HepG2 (cell line): ENCODE measurements around the gene PXDC1. TPM values are rescaled to one million over a fixed set of nuclear protein-coding genes. Genes with fewer than 3 reads are reported as not detected.

Experiments
- DMAP1 ChIP-seq: IDR thresholded peaks from 2 replicates; pipeline ENCODE4 v1.6.1; 2016
- EED ChIP-seq: sonication (generic); formaldehyde crosslinking; IDR thresholded peaks from 2 replicates; pipeline ENCODE4 v1.5.0; 2020; ENCODE audit warnings: mild to moderate bottlenecking, missing genetic modification reagents
- ETV6 ChIP-seq: sonication (generic); formaldehyde crosslinking; conservative IDR thresholded peaks from 2 replicates; pipeline ENCODE4 v1.4.0; 2020; ENCODE audit warnings: missing genetic modification reagents
- MED13 ChIP-seq: sonication (generic); formaldehyde crosslinking; IDR thresholded peaks from 2 replicates; pipeline ENCODE4 v1.5.0; 2020; ENCODE audit warnings: missing genetic modification reagents
- MED8 ChIP-seq: sonication (generic); formaldehyde crosslinking; IDR thresholded peaks from 2 replicates; pipeline ENCODE4 v1.8.1; 2023; ENCODE audit warnings: mild to moderate bottlenecking, missing genetic modification reagents; ENCODE audit not compliant: insufficient replicate concordance
- NFKBIZ ChIP-seq: IDR thresholded peaks from 2 replicates; pipeline ENCODE4 v1.6.1; 2018; ENCODE audit warnings: missing genetic modification reagents, missing compliant biosample characterization
- PPARG ChIP-seq: conservative IDR thresholded peaks from 2 replicates; pipeline ENCODE4 v1.6.1; 2016; ENCODE audit warnings: missing biosample characterization, missing genetic modification reagents
- SAP130 ChIP-seq: IDR thresholded peaks from 2 replicates; pipeline ENCODE4 v1.6.1; 2016; ENCODE audit warnings: low read depth
- SNAPC2 ChIP-seq: sonication (generic); formaldehyde crosslinking; IDR thresholded peaks from 2 replicates; pipeline ENCODE4 v1.8.1; 2022; ENCODE audit warnings: mild to moderate bottlenecking, missing genetic modification reagents
- TBL1XR1 ChIP-seq: fragments of 150-350 bp; IDR thresholded peaks from 2 replicates; pipeline ENCODE4 v1.6.1; 2014; ENCODE audit warnings: borderline replicate concordance, low read length; ENCODE audit not compliant: partially characterized antibody
- WIZ ChIP-seq: sonication (generic); formaldehyde crosslinking; IDR thresholded peaks from 2 replicates; pipeline ENCODE4 v1.5.1; 2020; ENCODE audit warnings: mild to moderate bottlenecking, missing genetic modification reagents
- ZBTB20 ChIP-seq: sonication (generic); formaldehyde crosslinking; IDR thresholded peaks from 2 replicates; pipeline ENCODE4 v1.8.1; 2023; ENCODE audit warnings: missing genetic modification reagents, low read depth, mild to moderate bottlenecking, borderline replicate concordance
- ZFP91 ChIP-seq: sonication (generic); formaldehyde crosslinking; IDR thresholded peaks from 2 replicates; pipeline ENCODE4 v1.9.0; 2022; ENCODE audit warnings: missing genetic modification reagents, mild to moderate bottlenecking, borderline replicate concordance
- ZHX2 ChIP-seq, 2 experiments: sonication (generic) in 1 of 2; formaldehyde crosslinking in 1 of 2; IDR thresholded peaks; 2 replicates each; pipeline versions ENCODE4 v1.6.1 to v1.9.0; 2014 to 2022; ENCODE audit warnings: antibody characterized with exemption in 1 of 2, borderline replicate concordance in 1 of 2, inconsistent platforms in 1 of 2, low read depth in 1 of 2, missing genetic modification reagents in 1 of 2
- ZNF335 ChIP-seq: sonication (generic); formaldehyde crosslinking; IDR thresholded peaks from 2 replicates; pipeline ENCODE4 v1.4.0; 2020; ENCODE audit warnings: missing genetic modification reagents
- ZNF674 ChIP-seq: sonication (generic); formaldehyde crosslinking; IDR thresholded peaks from 2 replicates; pipeline ENCODE4 v1.5.0; 2020; ENCODE audit warnings: low read depth, mild to moderate bottlenecking, missing genetic modification reagents
- ZNF703 ChIP-seq: sonication (generic); formaldehyde crosslinking; IDR thresholded peaks from 2 replicates; pipeline ENCODE4 v1.5.1; 2020; ENCODE audit warnings: missing genetic modification reagents, mild to moderate bottlenecking, moderate library complexity, borderline replicate concordance
- ZNF724P ChIP-seq: sonication (generic); formaldehyde crosslinking; IDR thresholded peaks from 2 replicates; pipeline ENCODE4 v1.8.0; 2022; ENCODE audit warnings: missing genetic modification reagents, borderline replicate concordance
- ZNF83 ChIP-seq: sonication (generic); formaldehyde crosslinking; IDR thresholded peaks from 2 replicates; pipeline ENCODE4 v1.4.0; 2020; ENCODE audit warnings: missing genetic modification reagents, mild to moderate bottlenecking, borderline replicate concordance
- ZSCAN21 ChIP-seq: sonication (generic); formaldehyde crosslinking; IDR thresholded peaks from 2 replicates; pipeline ENCODE4 v1.8.0; 2022; ENCODE audit warnings: mild to moderate bottlenecking, missing genetic modification reagents, moderate library complexity, borderline replicate concordance
- ZSCAN22 ChIP-seq: sonication (generic); formaldehyde crosslinking; IDR thresholded peaks from 2 replicates; pipeline ENCODE4 v1.4.0; 2020; ENCODE audit warnings: mild to moderate bottlenecking, missing genetic modification reagents
- ZZZ3 ChIP-seq: sonication (generic); formaldehyde crosslinking; IDR thresholded peaks from 2 replicates; pipeline ENCODE4 v1.4.0; 2020; ENCODE audit warnings: missing genetic modification reagents, mild to moderate bottlenecking, borderline replicate concordance
- polyA plus RNA-seq, 8 experiments: library from polyadenylated mRNA; depleted of rRNA in 3 of 8; stranded (reverse) in 7 of 8; unstranded in 1 of 8; fragments of >200 nt; fragmentation: Illumina TruSeq in 4 of 8; extraction: Trizol in 4 of 8; gene quantifications; 2 replicates each; pipeline versions ENCODE4 v1.2.1 to v1.2.3, GENCODE V29; 2011 to 2016; ENCODE audit warnings: low read depth in 4 of 8, missing spikeins in 1 of 8, mixed read lengths in 1 of 8; ENCODE audit not compliant: insufficient read depth in 1 of 8
- total RNA-seq, 5 experiments: library from RNA; depleted of rRNA; stranded (reverse); fragments of >200 nt; fragmentation: Illumina TruSeq; extraction: Trizol; gene quantifications; 2 replicates each; pipeline ENCODE4 v1.2.3, GENCODE V29; 2016; ENCODE audit warnings: low read depth in 1 of 5
- TF ChIP-seq, protein P1 (sequence below): sonication (generic); IDR thresholded peaks from 2 replicates; pipeline ENCODE4 v1.6.1; 2016; ENCODE audit warnings: low read depth, borderline replicate concordance

PXDC1 gene
- total and polyA plus RNA-seq, 2 of the 13 experiments (the other 11 are each of a cell fraction or from before 2014, with no cell fraction given): 32.4 to 34.7 TPM

DNA sequence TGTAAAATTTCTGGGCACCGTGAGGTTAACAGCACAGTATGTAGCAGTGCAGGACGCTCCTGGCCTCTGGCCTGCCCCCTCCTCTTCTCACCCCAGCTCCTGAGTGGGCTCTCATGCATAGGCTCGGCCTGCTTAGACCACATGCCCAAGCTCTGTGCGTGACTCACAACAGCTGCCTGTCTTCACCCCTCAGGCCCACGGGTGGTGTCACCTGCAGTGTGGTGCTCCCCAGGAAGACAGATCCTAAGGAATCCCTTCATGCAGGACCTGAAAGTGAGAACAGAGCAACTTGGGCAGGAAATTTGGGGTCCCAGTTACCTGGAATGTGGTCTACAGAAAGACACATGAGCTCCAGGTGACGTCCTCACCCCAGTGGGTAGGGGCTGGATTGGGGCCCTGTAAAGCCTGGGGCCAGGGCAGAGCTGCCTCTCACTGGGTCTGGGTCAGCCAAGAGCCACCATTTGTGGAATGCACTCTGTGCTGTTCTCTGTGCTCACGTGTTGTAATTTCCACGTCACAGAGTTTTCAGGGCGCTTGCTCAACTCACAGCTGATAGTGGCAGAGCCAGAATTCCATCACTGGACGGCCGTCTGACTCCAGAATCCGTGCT is 37.0 kb upstream of the PXDC1 start (continued):
- TF ChIP-seq ZZZ3: no peak
- TF ChIP-seq ZHX2 (IDR thresholded peaks at IDR 0.05; ENCODE audit: low read depth): no peak
- TF ChIP-seq ZHX2 (CRISPR knock-in tag; IDR thresholded peaks at IDR 0.05; ENCODE audit: borderline replicate concordance): no peak
- TF ChIP-seq ZSCAN21 (CRISPR knock-in tag): no peak
- TF ChIP-seq ZBTB20 (CRISPR knock-in tag): no peak
- TF ChIP-seq ETV6 (CRISPR knock-in tag): no peak
- TF ChIP-seq ZNF335 (CRISPR knock-in tag): no peak
- no peak for TF ChIP-seq MED8 (CRISPR knock-in tag)
- 0 out of 2 replicates have a peak, but pooled peaks have one; percentile 56 for TF ChIP-seq ZNF724P (CRISPR knock-in tag)
- TF ChIP-seq NFKBIZ (CRISPR knock-in tag): no peak
- TF ChIP-seq SNAPC2 (CRISPR knock-in tag): no peak
- TF ChIP-seq ZSCAN22 (CRISPR knock-in tag): no peak
- TF ChIP-seq SAP130: peak; percentile 4; the same call in 1 of the 2 replicates
- no peak for TF ChIP-seq ZFP91 (CRISPR knock-in tag)
- TF ChIP-seq, protein P1, sequence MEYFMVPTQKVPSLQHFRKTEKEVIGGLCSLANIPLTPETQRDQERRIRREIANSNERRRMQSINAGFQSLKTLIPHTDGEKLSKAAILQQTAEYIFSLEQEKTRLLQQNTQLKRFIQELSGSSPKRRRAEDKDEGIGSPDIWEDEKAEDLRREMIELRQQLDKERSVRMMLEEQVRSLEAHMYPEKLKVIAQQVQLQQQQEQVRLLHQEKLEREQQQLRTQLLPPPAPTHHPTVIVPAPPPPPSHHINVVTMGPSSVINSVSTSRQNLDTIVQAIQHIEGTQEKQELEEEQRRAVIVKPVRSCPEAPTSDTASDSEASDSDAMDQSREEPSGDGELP: peak; percentile 75
- no peak for TF ChIP-seq ZNF674 (CRISPR knock-in tag)
- no peak for TF ChIP-seq PPARG
- no peak for TF ChIP-seq WIZ
- TF ChIP-seq DMAP1 (CRISPR knock-in tag): no peak
- no peak for TF ChIP-seq ZNF703 (CRISPR knock-in tag)
- no peak for TF ChIP-seq TBL1XR1
- no peak for TF ChIP-seq EED (CRISPR knock-in tag)
- no peak for TF ChIP-seq MED13 (CRISPR knock-in tag)
- peak; percentile 93 for TF ChIP-seq ZNF83
